WI38 (cell line): ENCODE data around the gene IPO8.

Experiments
- H3K4me3 ChIP-seq: 2 replicates; pipeline ENCODE4 v1.5.1; 2011; ENCODE audit warnings: low read depth, mild to moderate bottlenecking, control low read depth, low read length
- TF ChIP-seq, protein P1 (sequence below): IDR thresholded peaks from 2 replicates; pipeline ENCODE4 v1.5.1; 2012; ENCODE audit warnings: low read depth, mild to moderate bottlenecking, control low read depth, low read length

IPO8 gene

DNA sequence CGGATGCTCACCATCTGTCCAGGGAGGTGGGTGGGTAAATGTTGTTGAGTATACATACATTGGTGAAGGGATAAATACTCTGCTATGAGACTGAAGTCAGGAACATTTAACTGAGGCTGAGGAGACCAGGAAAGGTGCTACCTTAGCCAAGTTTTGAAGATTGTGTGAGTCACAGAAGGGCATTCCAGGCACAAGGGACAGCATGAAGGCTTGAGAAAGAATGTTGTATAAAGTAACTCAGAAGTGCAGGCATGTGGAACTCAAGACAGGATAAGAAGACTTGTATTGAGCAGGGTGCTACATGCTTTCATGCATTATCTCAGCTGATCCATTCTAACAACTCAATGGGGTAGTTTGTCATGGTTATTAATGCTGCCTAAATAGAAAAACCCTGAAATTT lies 112.7 kb downstream of the IPO8 start:
- no peak overlapping the region for H3K4me3 ChIP-seq
- TF ChIP-seq, protein P1, sequence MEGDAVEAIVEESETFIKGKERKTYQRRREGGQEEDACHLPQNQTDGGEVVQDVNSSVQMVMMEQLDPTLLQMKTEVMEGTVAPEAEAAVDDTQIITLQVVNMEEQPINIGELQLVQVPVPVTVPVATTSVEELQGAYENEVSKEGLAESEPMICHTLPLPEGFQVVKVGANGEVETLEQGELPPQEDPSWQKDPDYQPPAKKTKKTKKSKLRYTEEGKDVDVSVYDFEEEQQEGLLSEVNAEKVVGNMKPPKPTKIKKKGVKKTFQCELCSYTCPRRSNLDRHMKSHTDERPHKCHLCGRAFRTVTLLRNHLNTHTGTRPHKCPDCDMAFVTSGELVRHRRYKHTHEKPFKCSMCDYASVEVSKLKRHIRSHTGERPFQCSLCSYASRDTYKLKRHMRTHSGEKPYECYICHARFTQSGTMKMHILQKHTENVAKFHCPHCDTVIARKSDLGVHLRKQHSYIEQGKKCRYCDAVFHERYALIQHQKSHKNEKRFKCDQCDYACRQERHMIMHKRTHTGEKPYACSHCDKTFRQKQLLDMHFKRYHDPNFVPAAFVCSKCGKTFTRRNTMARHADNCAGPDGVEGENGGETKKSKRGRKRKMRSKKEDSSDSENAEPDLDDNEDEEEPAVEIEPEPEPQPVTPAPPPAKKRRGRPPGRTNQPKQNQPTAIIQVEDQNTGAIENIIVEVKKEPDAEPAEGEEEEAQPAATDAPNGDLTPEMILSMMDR: no peak

DNA sequence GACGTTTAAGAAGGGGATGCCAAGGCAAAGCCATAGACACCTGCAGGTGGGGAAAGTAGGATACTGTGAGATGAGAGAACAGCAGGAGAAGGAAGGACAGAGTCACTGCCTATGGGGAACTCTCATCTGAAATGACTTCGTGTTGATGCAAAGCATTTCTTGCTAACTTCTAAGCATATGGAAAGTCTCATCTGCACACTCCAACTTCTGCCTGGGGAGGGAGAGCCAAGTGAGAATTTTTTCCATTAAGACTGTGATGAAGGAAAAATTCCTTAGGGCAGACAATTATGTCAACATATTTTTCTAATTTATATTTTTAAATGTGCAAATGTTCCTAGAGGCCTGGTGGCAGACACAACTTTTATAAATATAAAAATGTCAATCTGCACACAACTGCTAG lies 115.3 kb downstream of the IPO8 start:
- H3K4me3 ChIP-seq: no peak overlapping the region
- TF ChIP-seq, protein P1: no peak
